ENCODE measurements around the gene PDZD2. TPM values are rescaled to one million over a fixed set of nuclear protein-coding genes. Genes with fewer than 3 reads are reported as not detected.

The PDZD2 gene
- total RNA-seq, 1 experiment from 2014 or later = 0.37 TPM

DNA sequence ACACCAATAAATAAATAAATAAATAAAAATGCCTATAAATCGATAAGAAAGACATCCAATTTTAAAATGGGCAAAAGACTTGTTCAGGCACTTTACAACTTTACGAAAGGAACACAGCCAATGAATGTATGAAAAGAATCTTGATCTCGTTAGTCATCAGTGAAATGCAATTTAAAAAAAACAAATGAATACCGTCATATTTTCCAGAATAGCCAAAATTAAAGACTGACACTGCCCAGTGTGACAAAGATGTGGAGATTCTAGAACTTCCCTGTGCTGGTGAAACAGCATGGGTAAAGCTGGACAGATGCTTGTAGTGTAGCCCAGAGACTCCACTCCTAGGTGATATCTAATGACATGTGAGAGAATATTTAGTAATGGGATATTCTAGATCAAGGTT lies 408.1 kb downstream of the PDZD2 start:
- Histone ChIP-seq H3K79me2 (ENCODE audit: insufficient read depth, low read length) (no peaks in the 10 kb centered on the region), H3K4me1 (ENCODE audit: control insufficient read depth in 1 of 2, insufficient read depth in 2 of 2, low read length in 2 of 2) (no peaks in the 10 kb centered on the region), H2AFZ (ENCODE audit: low read depth, low read length, poor library complexity, severe bottlenecking) (no peak overlapping the region), H3K9me3 (ENCODE audit: control insufficient read depth in 1 of 2, insufficient read depth in 1 of 2, low read depth in 1 of 2, low read length in 2 of 2) (no peaks in the 10 kb centered on the region), H4K20me1 (ENCODE audit: insufficient read depth) (no peaks in the 10 kb centered on the region), H3K9ac (ENCODE audit: low read length) (no peak overlapping the region), H3K9me2 (ENCODE audit: insufficient read depth) (no peaks in the 10 kb centered on the region), H3K27ac (ENCODE audit: low read depth, low read length) (no peak overlapping the region), H3K4me3 (replicated peaks in 1 of 2; ENCODE audit: low read depth in 1 of 2, low read length in 2 of 2) (no peak overlapping the region), H3K4me2 (ENCODE audit: low read length) (no peak overlapping the region), H3K27me3 (ENCODE audit: insufficient read depth, low read length) (no peaks in the 10 kb centered on the region), H3K36me3 (ENCODE audit: control insufficient read depth in 1 of 2, insufficient read depth in 2 of 2, low read length in 2 of 2) (no peaks in the 10 kb centered on the region)
- no peak for DNase-seq (ENCODE audit: low read depth, low spot score)
- TF ChIP-seq SP1 (IDR thresholded peaks at IDR 0.05; ENCODE audit: low read depth) (no peak), EZH2 (IDR thresholded peaks at IDR 0.05) (no peak), YY1 (IDR thresholded peaks at IDR 0.05; ENCODE audit: extremely low read depth, insufficient replicate concordance, low read depth, low read length) (no peak), EGR1 (IDR thresholded peaks at IDR 0.05; ENCODE audit: low read depth) (no peak), POLR2AphosphoS5 (IDR thresholded peaks at IDR 0.05; ENCODE audit: low read depth, low read length) (no peak), JUND (IDR thresholded peaks at IDR 0.05) (no peak), SIN3A (IDR thresholded peaks at IDR 0.05; ENCODE audit: low read depth) (no peak), CEBPB (IDR thresholded peaks at IDR 0.05; ENCODE audit: low read depth) (no peak), ELF1 (IDR thresholded peaks at IDR 0.05; ENCODE audit: borderline replicate concordance, low read depth) (no peak), POLR2A (IDR thresholded peaks at IDR 0.05; ENCODE audit: borderline replicate concordance, extremely low read depth, insufficient read depth, insufficient read length) (no peak), EZH2phosphoT487 (IDR thresholded peaks at IDR 0.05; ENCODE audit: borderline replicate concordance) (no peak), RAD21 (IDR thresholded peaks at IDR 0.05; ENCODE audit: low read depth) (no peak), ZNF274 (IDR thresholded peaks at IDR 0.05; ENCODE audit: low read depth, low read length) (no peak), ZFX (IDR thresholded peaks at IDR 0.05) (no peak), CBX3 (IDR thresholded peaks at IDR 0.05; ENCODE audit: low read depth) (no peak), SRF (IDR thresholded peaks at IDR 0.05; ENCODE audit: low read depth) (no peak)
- TF ChIP-seq, protein P1, sequence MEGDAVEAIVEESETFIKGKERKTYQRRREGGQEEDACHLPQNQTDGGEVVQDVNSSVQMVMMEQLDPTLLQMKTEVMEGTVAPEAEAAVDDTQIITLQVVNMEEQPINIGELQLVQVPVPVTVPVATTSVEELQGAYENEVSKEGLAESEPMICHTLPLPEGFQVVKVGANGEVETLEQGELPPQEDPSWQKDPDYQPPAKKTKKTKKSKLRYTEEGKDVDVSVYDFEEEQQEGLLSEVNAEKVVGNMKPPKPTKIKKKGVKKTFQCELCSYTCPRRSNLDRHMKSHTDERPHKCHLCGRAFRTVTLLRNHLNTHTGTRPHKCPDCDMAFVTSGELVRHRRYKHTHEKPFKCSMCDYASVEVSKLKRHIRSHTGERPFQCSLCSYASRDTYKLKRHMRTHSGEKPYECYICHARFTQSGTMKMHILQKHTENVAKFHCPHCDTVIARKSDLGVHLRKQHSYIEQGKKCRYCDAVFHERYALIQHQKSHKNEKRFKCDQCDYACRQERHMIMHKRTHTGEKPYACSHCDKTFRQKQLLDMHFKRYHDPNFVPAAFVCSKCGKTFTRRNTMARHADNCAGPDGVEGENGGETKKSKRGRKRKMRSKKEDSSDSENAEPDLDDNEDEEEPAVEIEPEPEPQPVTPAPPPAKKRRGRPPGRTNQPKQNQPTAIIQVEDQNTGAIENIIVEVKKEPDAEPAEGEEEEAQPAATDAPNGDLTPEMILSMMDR (IDR thresholded peaks at IDR 0.05 in 2 of 3, conservative IDR thresholded peaks at IDR 0.05 in 1 of 3; ENCODE audit: borderline replicate concordance in 1 of 3, insufficient read depth in 1 of 3, low read depth in 2 of 3, low read length in 2 of 3) = no peak
- TF ChIP-seq, protein P2, sequence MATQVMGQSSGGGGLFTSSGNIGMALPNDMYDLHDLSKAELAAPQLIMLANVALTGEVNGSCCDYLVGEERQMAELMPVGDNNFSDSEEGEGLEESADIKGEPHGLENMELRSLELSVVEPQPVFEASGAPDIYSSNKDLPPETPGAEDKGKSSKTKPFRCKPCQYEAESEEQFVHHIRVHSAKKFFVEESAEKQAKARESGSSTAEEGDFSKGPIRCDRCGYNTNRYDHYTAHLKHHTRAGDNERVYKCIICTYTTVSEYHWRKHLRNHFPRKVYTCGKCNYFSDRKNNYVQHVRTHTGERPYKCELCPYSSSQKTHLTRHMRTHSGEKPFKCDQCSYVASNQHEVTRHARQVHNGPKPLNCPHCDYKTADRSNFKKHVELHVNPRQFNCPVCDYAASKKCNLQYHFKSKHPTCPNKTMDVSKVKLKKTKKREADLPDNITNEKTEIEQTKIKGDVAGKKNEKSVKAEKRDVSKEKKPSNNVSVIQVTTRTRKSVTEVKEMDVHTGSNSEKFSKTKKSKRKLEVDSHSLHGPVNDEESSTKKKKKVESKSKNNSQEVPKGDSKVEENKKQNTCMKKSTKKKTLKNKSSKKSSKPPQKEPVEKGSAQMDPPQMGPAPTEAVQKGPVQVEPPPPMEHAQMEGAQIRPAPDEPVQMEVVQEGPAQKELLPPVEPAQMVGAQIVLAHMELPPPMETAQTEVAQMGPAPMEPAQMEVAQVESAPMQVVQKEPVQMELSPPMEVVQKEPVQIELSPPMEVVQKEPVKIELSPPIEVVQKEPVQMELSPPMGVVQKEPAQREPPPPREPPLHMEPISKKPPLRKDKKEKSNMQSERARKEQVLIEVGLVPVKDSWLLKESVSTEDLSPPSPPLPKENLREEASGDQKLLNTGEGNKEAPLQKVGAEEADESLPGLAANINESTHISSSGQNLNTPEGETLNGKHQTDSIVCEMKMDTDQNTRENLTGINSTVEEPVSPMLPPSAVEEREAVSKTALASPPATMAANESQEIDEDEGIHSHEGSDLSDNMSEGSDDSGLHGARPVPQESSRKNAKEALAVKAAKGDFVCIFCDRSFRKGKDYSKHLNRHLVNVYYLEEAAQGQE (IDR thresholded peaks at IDR 0.05; ENCODE audit: low read depth) = no peak
- TF ChIP-seq, protein P3, sequence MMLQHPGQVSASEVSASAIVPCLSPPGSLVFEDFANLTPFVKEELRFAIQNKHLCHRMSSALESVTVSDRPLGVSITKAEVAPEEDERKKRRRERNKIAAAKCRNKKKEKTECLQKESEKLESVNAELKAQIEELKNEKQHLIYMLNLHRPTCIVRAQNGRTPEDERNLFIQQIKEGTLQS (IDR thresholded peaks at IDR 0.05) = no peak
- no TSS peak for BruUV-seq (replicated peaks)
- RAD21 ChIA-PET (ENCODE audit: low non-redundant PET in 1 of 2, low total read pairs in 2 of 2, uncharacterized antibody in 2 of 2, unreplicated experiment in 2 of 2) = no interaction called here
- intact Hi-C loops (cut with micrococcal nuclease) = no loop called here
- POLR2A ChIA-PET = no interaction called here
- CTCF ChIA-PET = no interaction called here
- no peak for ATAC-seq
